Measurements from ENCODE around the gene AP1G1.
"Not testable (repeated sequence)": the region's sequence is repeated elsewhere in the genome, so short reads cannot be mapped to it uniquely, and the experiment has no call there.

The AP1G1 gene

DNA sequence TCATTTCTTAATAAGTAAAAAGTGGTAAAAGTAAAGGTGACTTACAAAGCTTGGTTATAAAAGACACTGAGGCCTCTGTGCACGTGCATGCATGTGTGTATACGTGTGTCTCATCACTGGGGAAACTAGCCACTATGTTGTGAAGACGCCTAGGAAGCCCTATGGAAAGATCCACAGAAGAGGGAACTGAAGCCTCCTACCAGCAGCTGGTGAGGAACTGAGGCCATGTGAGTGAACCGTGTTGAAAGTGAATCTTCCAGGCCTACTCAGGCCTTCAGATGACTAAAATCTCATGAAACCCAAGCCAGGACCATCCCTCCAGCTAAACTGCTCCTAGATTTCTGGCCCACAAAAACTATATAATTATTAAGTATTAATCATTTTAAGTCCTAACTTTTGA is 107.8 kb downstream of the AP1G1 start:
- no peak for DNase-seq (ENCODE audit: low read depth in 2 of 2)

DNA sequence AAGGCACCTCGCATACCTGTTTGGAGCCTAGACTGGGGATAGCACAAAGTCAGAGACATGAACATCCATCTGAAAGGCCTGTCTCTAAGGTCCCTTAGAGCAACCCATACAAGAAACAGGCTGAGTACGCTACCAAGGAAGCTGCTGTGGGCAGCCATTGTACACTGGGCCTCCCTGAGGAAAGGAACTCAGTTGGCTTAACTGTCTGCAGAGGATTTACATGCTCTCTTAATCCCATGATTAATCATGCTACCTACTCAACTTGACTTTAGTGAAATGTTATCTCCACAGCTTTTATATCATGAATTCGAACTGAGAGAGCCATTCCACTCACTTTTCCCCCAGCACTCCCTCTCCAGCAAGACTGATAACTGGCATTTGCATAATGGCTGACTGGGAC is 110.1 kb downstream of the AP1G1 start:
- DNase-seq (ENCODE audit: low read depth in 2 of 2) = no peak

DNA sequence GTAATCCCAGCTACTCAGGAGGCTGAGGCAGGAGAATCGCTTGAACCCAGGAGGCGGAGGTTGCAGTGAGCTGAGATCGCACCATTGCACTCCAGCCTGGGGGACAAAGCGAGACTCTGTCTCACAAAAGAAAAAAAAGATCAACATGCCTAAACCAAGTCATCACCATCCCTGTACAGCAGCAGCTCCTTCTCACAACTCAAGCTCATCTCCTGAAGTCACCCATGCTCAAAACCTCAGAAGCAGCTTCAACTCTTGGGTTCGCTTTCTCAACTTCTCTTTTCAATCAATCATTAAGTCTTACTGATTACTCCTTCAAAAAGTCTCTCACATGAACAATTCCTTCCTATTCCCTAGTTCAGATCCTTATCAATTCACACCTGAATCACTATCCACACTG is 115.5 kb downstream of the AP1G1 start:
- DNase-seq (ENCODE audit: low read depth in 2 of 2) = no peak

DNA sequence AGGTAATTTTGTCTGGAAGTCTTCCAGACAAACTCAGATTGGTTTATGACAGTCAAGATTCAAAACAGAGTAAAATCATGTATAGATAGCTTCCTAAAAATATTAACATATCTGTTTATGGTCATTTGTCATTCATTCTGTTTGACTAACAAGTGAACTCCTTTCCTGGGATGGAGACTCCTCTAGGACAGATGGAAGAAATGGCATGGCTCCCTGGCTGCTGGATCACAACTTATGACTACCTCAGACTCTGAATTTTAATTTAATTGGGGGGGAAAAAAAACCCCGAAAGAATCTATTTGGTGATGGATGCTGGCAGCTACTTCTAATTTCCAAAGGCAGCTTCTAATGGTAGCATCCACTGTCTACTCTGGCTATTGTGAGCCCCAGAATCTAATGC is 118.7 kb downstream of the AP1G1 start:
- DNase-seq (ENCODE audit: low read depth in 2 of 2) = no peak

DNA sequence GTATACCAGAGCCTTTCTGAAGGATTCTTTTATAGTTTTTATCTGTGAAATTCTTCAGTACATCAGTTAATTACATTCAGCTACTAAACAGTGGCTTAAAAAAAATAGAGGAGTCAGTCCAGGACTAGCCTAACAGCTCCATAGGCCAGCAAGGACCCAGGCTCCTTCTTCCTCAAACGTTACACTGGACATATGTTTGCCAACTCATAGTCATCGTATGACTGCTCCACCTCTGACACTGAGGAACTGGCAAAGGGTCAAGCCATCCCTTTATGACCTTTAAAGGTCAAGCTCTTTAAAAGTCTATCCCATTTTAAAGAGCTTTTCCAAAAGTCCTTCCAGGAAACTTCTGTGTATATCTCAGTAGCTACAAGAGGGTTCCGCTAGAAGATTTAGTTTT is 120.8 kb downstream of the AP1G1 start:
- no peak for DNase-seq (ENCODE audit: low read depth in 2 of 2)

DNA sequence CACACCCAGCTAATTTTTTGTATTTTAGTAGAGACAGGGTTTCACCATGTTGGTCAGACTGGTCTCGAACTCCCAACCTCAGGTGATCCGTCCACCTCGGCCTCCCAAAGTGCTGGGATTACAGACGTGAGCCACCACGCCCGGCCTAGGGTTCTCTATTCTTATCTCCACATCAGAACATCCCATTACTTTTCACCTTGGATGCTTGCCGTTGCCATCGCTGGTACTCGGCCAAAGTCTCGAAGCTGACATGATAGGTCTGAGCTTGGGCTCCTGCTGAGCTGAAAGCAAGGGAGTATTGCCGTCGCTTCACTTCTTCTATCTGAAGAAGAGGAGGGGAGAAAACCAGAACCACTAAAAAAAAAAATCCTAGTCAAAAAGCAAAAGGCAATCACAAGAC is 124.4 kb downstream of the AP1G1 start:
- not testable (repeated sequence) for DNase-seq (ENCODE audit: low read depth in 2 of 2)

DNA sequence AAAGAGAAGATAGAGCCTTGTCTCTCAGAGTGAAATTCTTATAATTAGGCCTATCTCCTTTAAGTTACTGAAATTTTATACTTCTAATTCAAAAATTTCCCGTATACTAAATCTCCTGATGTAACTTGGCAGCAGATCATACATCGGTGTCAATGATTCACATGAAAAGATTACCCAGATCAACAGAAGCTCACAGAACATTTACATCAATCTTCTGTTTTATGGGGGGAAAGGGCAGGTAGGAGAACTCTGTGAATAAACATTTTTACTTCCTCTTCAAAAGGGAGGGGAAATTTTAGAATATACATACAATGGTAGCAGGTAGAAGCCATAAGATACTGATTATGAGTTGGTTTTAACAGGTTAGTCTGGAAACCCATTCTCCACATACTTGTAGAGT is 127.3 kb downstream of the AP1G1 start:
- DNase-seq (ENCODE audit: low read depth in 2 of 2) = no peak
